ENCODE measurements around the gene TARS3. TPM values are rescaled to one million over a fixed set of nuclear protein-coding genes. Genes with fewer than 3 reads are reported as not detected.
A peak's percentile ranks its signal among the peaks of the same experiment; 100 is the strongest.
"Not testable (repeated sequence)": the region's sequence is repeated elsewhere in the genome, so short reads cannot be mapped to it uniquely, and the experiment has no call there.

TARS3 gene
- 13.8 and 13.9 TPM in 2 replicates for total RNA-seq

GRCh38 chr15:101723874-101724674, at the start of gene TARS3:
TSS of gene TARS3 (minus strand) at chr15:101724473. CDS start at chr15:101724387, 86 bp downstream.
- DNase-seq (ENCODE audit: low read depth) = peak; percentile 90
- peak within 1 kb of the TSS; percentile 78 for H3K4me3 ChIP-seq (ENCODE audit: low read depth, low read length)
- TF ChIP-seq, protein P1, sequence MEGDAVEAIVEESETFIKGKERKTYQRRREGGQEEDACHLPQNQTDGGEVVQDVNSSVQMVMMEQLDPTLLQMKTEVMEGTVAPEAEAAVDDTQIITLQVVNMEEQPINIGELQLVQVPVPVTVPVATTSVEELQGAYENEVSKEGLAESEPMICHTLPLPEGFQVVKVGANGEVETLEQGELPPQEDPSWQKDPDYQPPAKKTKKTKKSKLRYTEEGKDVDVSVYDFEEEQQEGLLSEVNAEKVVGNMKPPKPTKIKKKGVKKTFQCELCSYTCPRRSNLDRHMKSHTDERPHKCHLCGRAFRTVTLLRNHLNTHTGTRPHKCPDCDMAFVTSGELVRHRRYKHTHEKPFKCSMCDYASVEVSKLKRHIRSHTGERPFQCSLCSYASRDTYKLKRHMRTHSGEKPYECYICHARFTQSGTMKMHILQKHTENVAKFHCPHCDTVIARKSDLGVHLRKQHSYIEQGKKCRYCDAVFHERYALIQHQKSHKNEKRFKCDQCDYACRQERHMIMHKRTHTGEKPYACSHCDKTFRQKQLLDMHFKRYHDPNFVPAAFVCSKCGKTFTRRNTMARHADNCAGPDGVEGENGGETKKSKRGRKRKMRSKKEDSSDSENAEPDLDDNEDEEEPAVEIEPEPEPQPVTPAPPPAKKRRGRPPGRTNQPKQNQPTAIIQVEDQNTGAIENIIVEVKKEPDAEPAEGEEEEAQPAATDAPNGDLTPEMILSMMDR (IDR thresholded peaks at IDR 0.05; ENCODE audit: insufficient read depth, low read depth, low read length) = peak; percentile 18

- no peak for DNase-seq (ENCODE audit: low read depth)
- TF ChIP-seq, protein P1 (IDR thresholded peaks at IDR 0.05; ENCODE audit: insufficient read depth, low read depth, low read length) = peak; percentile 27
- no peak overlapping the region for H3K4me3 ChIP-seq (ENCODE audit: low read depth, low read length)
These were observed 49.3 kb upstream of the TARS3 start for GRCh38 chr15:101773496-101774100.

DNA sequence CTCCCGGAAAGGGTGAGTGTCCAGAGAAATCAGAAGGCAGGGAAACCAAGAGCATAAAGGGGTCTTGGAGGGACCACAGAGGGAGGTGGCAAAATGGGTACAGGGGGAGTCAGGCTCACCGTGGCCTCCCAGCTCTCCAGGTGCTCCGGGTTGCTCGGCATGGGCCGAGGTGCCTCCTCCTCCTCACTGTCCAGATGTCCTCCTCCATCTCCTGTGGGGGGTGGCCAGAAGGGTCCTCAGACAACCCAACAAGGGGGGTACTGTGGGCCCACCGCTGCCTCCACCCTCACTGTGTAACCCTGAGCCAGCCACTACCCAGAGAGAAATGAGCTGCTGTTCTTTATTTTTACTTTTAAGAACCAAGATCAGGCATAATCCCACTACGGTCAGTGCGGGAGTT, 48.6 kb upstream of the TARS3 start:
- DNase-seq (ENCODE audit: low read depth) = no peak
- TF ChIP-seq, protein P1 (IDR thresholded peaks at IDR 0.05; ENCODE audit: insufficient read depth, low read depth, low read length) = no peak
- H3K4me3 ChIP-seq (ENCODE audit: low read depth, low read length) = no peak overlapping the region

DNA sequence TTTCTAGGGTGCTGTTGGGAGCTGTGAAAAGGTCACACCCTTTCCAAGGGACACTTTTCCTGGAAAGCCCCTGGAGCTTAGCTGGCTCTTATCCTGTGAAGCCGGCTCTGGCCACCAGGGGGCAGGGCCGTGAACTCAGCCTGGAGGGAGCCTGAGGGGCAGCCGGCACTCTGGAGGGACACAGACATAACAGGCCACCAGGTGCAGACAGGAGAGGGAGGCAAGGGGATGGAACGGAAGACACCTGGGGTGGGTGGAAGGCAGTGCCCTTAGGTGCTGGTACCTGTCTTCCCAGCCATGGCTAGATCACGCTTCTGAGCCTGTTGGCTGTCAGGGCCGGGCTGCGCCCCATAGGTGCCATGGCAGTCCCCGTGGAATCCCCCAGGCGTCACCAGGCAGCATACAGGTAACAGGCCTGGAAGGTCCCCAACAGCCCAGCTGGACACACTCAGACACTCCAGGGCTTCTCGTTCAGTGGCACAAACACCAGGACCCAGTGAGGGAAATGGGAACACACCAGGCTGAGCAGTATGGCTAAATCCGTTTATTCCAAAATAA, 42.9 kb upstream of the TARS3 start:
- DNase-seq (ENCODE audit: low read depth); H3K4me3 ChIP-seq (ENCODE audit: low read depth, low read length): not testable (repeated sequence)

- H3K4me3 ChIP-seq (ENCODE audit: low read depth, low read length) = no peak overlapping the region
- DNase-seq (ENCODE audit: low read depth) = no peak
- TF ChIP-seq, protein P1 (IDR thresholded peaks at IDR 0.05; ENCODE audit: insufficient read depth, low read depth, low read length) = no peak
These were observed 41.6 kb upstream of the TARS3 start for GRCh38 chr15:101765772-101766456.

- not testable (repeated sequence) for DNase-seq (ENCODE audit: low read depth); H3K4me3 ChIP-seq (ENCODE audit: low read depth, low read length)
These were observed 41.0 kb upstream of the TARS3 start for GRCh38 chr15:101765340-101765671.

DNA sequence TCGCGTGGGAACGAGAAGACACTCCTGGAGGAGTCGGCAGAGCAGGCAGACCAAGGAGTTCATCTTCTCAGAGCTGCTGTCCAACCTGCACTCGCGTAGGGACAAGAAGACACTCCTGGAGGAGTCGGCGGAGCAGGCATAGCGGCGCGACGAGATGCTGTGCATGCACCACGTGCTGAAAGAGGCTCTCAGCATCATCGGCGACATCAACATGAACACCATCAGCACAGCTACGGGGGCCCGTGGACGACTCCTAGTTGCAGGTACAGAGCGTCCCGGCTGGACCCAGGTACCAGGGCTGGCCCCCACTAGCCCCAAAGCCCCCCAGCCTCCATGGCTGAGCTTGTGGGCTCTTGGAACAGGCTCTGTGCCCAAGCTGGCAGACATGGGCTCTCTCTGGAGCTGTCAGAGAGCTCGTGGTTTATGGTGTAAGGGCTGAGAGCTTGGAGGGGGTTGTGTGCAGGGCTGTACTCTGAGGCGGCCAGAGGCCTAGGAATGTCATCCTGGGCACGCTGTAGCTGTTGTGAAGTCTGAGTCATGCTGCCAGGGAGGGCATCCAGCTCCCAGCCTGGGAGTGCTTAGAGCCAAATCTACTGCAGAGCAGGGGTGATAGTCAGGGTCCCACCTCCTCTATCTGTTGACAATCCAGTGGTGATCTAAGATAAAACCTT, 40.5 kb upstream of the TARS3 start:
- H3K4me3 ChIP-seq (ENCODE audit: low read depth, low read length); DNase-seq (ENCODE audit: low read depth): not testable (repeated sequence)

- H3K4me3 ChIP-seq (ENCODE audit: low read depth, low read length) = not testable (repeated sequence)
These were observed 22.4 kb upstream of the TARS3 start for GRCh38 chr15:101746716-101747082.

GRCh38 chr15:101734837-101735236, 10.6 kb upstream of the TARS3 start:
- H3K4me3 ChIP-seq (ENCODE audit: low read depth, low read length); DNase-seq (ENCODE audit: low read depth): not testable (repeated sequence)

More at GRCh38 chr15:101746716-101747082, 22.4 kb upstream of the TARS3 start:
- not testable (repeated sequence) for DNase-seq (ENCODE audit: low read depth)

All from fibroblast of villous mesenchyme (primary cell).